Duodenal mucosa (tissue), 2 donors: ENCODE measurements around the gene KCNJ4.

ENCODE experiments used
- H3K27ac ChIP-seq: one replicate; pipeline ENCODE4 v1.7.0; 2013; ENCODE audit warnings: low read depth, low read length
- H3K27me3 ChIP-seq, 2 donors: one replicate each; pipeline ENCODE4 v1.7.0; 2013; ENCODE audit warnings: low read length in 2 of 2, control low read depth in 1 of 2; ENCODE audit not compliant: insufficient read depth in 2 of 2, control insufficient read depth in 1 of 2
- H3K36me3 ChIP-seq, 2 donors: one replicate each; pipeline ENCODE4 v1.7.0; 2013; ENCODE audit warnings: low read length in 2 of 2, control low read depth in 1 of 2; ENCODE audit not compliant: insufficient read depth in 2 of 2, control insufficient read depth in 1 of 2
- H3K4me1 ChIP-seq, 2 donors: one replicate each; pipeline ENCODE4 v1.7.0; 2013; ENCODE audit warnings: low read length in 2 of 2, control low read depth in 1 of 2; ENCODE audit not compliant: insufficient read depth in 2 of 2, control insufficient read depth in 1 of 2
- H3K4me3 ChIP-seq, 2 donors: one replicate each; pipeline ENCODE4 v1.7.0; 2013; ENCODE audit warnings: low read length in 2 of 2, low read depth in 1 of 2
- H3K9ac ChIP-seq, 2 donors: one replicate each; pipeline ENCODE4 v1.7.0; 2013; ENCODE audit warnings: low read length in 2 of 2, low read depth in 1 of 2
- H3K9me3 ChIP-seq, 2 donors: one replicate each; pipeline ENCODE4 v1.7.0; 2013; ENCODE audit warnings: low read length in 2 of 2, control low read depth in 1 of 2; ENCODE audit not compliant: control insufficient read depth in 1 of 2

Gene KCNJ4

DNA sequence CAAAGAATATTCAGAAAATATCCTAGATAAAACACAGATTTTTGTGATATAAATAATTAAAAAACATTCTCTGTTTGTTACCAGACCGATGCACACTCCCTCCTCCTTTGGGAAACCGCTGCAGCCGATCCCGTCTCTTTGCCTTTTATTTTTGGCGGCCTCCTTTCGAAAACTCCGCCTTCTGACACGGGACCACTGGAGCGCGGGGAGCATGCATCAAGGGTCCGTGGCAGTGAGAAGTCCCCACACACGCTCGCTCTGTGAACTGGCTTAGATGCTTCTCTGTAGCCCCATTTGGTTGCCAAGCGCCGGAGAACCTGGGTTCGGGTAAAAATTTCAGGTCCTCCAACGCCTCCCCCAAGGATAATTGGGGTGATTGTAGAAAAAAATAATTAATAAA, 34.1 kb upstream of the KCNJ4 start:
- H3K27ac ChIP-seq = no peak overlapping the region
- H3K36me3 ChIP-seq = peaks cover 73 to 93% of the 10 kb centered on the region in 2 donors
- H3K27me3 ChIP-seq = no peaks in the 10 kb centered on the region
- no peak overlapping the region for H3K9ac ChIP-seq
- no peak overlapping the region for H3K4me3 ChIP-seq
- no peaks in the 10 kb centered on the region for H3K9me3 ChIP-seq
- peaks cover 5 to 11% of the 10 kb centered on the region in 2 donors for H3K4me1 ChIP-seq

DNA sequence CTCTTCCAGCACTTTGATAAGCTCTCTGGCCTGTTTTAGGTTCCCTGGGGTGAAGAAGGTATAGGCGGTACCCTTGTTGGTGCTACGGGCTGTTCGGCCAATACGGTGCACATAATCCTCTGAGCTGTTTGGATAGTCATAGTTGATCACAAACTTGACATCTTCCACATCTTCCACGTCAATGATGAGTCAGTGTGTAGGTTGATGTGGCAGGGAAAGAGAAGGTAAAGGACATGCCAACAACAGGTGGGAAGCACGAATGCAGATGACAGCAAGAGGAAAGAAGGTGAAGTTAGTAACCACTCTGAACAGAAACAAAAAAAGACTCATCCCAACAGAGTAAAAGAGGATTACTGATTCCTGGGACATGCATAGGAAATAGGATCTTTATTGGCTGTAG, 32.9 kb upstream of the KCNJ4 start:
- Histone ChIP-seq H3K4me1 (peaks cover 5 to 11% of the 10 kb centered on the region in 2 donors), H3K36me3 (peaks cover 73 to 93% of the 10 kb centered on the region in 2 donors)

DNA sequence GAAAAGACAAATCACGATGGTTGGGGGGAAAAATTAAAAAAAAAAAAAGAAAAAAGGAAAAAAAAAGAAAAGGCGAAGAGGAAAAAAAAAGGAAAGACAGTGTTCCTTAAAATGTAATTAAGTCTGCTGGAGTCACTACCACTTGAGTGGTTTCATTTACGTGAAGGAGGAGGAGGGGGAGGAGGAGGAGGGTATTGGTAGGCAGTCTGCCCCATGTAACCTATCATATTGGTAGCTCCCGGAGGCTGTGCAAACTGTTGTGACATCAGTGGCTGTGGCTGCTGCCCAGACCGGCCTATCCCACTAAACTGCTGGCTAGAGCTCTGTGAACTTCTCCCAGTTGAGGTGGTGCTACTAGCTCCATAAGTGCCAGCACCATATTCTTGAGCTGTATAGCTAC, 30.8 kb upstream of the KCNJ4 start:
- H3K27me3 ChIP-seq = no peaks in the 10 kb centered on the region
- H3K36me3 ChIP-seq = peaks cover 79 to 96% of the 10 kb centered on the region in 2 donors
- no peak overlapping the region for H3K9ac ChIP-seq
- H3K4me3 ChIP-seq = no peak overlapping the region
- peaks cover 4 to 5% of the 10 kb centered on the region in 2 donors for H3K4me1 ChIP-seq
- no peaks in the 10 kb centered on the region for H3K9me3 ChIP-seq
- no peak overlapping the region for H3K27ac ChIP-seq

More for the DNA sequence above, 32.9 kb upstream of the KCNJ4 start:
- no peak overlapping the region for H3K4me3 ChIP-seq
- H3K27ac ChIP-seq = no peak overlapping the region
- H3K9me3 ChIP-seq = no peaks in the 10 kb centered on the region
- no peaks in the 10 kb centered on the region for H3K27me3 ChIP-seq
- H3K9ac ChIP-seq = no peak overlapping the region

DNA sequence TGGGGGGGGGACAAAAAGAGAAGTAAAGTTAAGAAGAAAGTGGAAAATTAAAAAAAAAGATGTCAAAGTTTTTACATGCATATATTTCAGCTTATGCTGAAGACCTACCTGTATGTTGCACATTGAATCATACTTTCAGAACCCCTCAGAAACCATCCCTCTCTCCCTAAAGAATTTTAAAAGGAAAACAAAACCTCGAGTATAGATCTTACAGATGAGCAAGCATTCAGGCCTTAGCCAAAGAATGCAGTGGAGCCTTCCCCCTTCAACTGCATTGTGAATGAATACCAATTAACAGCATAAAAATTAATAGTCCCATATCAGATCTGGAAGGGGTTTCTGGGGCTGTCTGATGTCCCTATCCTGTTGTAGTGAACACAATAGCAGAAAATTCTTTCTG, 29.2 kb upstream of the KCNJ4 start:
- Histone ChIP-seq H3K36me3 (peaks cover 65 to 87% of the 10 kb centered on the region in 2 donors), H3K27me3 (no peaks in the 10 kb centered on the region), H3K9ac (no peak overlapping the region), H3K9me3 (no peaks in the 10 kb centered on the region), H3K27ac (no peak overlapping the region), H3K4me3 (no peak overlapping the region), H3K4me1 (no peaks in the 10 kb centered on the region)

DNA sequence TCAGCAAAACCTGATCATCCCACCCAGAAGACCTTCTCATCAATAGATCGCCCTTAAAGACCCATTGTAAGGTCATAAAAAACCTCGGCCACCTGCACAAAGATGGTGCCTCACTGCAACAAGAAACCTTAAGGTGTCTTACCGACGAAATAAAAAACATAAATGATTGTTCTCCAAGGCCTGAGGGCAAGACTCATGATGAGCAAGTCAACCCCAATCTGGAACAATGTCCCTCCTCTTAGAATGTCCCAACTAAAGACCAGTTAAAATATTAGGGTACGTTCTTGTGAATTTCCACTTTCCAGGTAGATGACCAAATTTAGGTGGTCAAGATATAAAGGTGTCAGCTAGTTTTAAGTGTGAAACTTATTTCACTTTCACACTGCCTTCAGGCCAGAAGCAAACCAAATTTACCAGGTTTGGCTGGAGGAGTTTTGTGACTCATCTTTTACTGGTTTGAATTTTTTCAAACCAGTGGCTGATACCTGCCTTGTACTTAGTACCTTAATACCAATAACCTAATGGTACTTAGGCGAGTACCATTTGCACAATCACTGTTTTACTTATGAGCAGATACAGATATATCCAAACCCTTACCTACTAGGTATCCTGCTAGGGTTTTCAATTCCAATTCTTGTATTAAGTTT, 27.8 kb upstream of the KCNJ4 start:
- Histone ChIP-seq H3K9me3 (no peaks in the 10 kb centered on the region), H3K4me3 (no peak overlapping the region), H3K36me3 (peaks cover 51 to 73% of the 10 kb centered on the region in 2 donors), H3K9ac (no peak overlapping the region), H3K4me1 (no peaks in the 10 kb centered on the region), H3K27me3 (no peaks in the 10 kb centered on the region), H3K27ac (no peak overlapping the region)

DNA sequence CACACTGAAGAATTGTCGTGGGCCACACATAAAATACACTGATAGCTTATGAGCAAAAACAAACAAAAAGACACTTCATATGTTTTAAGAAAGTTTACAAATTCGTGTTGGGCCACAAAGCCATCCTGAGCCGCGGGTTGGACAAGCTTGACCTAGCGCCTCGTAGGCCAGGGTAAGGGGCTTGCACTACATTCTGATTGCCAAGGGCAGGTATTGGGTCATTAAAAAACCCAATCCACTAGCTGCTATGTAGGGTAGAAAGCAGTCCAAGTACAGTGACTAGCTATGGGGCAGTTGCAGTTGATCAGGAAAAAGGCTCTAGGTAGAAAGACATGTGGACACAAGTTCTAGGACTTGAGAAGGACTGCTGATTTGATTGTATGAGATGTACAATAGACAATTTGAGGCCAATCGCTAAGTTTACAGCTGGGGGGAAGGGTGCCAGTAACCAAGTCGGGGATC, 26.9 kb upstream of the KCNJ4 start:
- H3K9ac ChIP-seq = no peak overlapping the region
- H3K36me3 ChIP-seq = peaks cover 46 to 65% of the 10 kb centered on the region in 2 donors
- no peaks in the 10 kb centered on the region for H3K9me3 ChIP-seq
- H3K27me3 ChIP-seq = no peaks in the 10 kb centered on the region
- H3K4me3 ChIP-seq = no peak overlapping the region
- no peaks in the 10 kb centered on the region for H3K4me1 ChIP-seq
- H3K27ac ChIP-seq = no peak overlapping the region

DNA sequence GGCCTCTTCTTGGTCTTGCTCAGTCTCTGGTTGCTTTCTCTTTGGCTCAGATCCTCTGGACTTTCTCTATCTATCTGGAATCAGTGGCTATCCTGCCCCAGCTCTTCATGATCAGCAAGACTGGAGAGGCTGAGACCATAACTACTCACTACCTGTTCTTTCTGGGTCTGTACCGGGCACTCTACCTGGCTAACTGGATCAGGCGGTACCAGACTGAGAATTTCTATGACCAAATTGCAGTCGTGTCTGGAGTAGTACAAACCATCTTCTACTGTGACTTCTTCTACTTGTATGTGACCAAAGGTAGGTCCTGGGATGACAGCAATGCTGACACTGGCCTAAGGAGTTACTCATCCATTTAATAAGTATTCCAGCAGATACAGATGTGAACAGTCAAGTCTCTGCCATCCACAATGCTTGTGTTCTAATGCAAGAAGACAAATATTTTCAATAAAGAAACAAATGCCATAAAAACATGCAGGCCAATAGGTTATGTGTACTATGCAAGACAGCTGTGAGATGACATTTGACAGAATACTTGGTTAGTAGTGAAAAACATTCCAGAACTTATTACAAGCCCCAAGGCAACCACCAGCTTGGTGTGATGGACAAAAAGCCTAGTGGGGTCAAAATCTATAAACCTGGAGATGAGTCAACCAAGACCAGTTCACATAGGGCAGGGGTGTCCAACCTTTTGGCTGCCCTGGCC, 26.3 kb upstream of the KCNJ4 start:
- no peak overlapping the region for H3K27ac ChIP-seq
- peaks cover 43 to 59% of the 10 kb centered on the region in 2 donors for H3K36me3 ChIP-seq
- no peaks in the 10 kb centered on the region for H3K4me1 ChIP-seq
- no peaks in the 10 kb centered on the region for H3K27me3 ChIP-seq
- H3K9me3 ChIP-seq = no peaks in the 10 kb centered on the region
- H3K4me3 ChIP-seq = no peak overlapping the region
- H3K9ac ChIP-seq = no peak overlapping the region

DNA sequence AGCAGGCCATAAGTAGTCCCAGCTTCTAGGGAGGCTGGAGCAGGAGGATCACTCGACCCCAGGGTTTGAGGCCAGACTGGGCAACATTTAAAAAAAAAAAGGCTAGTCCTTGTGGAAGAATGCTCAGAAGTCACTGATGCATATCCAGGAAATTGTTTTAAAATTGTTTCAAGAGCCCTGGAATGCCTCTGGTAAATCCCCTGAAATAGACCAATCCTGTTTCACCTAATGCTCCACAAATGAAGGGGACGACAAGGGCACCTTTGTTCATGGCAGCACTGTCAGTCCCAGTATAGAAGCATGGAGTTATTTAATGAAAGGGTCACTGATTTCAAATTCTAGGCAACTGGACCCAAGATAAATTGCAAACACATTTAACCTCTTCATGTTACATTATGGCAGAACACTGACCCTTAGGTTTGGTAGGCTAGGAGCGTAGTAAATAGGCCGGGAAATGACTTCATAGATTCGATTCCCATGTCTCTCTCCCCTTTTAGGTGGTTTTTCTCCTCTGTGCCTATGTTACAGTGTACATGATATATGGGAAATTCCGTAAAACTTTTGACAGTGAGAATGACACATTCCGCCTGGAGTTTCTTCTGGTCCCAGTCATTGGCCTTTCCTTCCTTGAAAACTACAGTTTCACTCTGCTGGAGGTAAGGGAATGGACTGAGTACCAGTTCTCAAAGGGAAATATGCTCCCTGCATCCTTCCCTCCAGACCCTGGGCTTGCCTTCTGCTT, 24.3 kb upstream of the KCNJ4 start:
- no peaks in the 10 kb centered on the region for H3K9me3 ChIP-seq
- H3K4me1 ChIP-seq = no peaks in the 10 kb centered on the region
- no peak overlapping the region for H3K4me3 ChIP-seq
- H3K27ac ChIP-seq = no peak overlapping the region
- H3K27me3 ChIP-seq = no peaks in the 10 kb centered on the region
- no peak overlapping the region for H3K9ac ChIP-seq
- peaks cover 31 to 41% of the 10 kb centered on the region in 2 donors for H3K36me3 ChIP-seq

DNA sequence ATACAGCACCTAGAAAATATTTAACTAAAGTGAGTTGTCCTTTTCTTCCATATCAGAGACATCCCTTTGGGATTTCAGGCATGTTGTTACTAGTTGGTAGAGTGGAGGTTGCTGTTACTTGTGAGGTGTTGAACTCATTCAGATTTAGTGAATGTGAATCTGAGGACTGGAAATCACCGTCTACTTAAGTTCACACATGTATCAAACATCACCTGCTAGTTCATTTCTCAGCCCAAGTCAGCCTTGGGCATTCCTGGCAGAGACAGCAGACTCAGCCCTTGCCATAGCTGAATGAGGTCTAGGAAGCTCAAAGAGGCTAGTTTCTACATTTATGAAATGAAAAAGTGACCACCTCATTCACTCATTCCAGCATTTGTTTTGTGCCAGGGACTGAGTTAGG, 22.6 kb upstream of the KCNJ4 start:
- Histone ChIP-seq H3K36me3 (peaks cover 15 to 25% of the 10 kb centered on the region in 2 donors), H3K27ac (no peak overlapping the region), H3K9me3 (no peaks in the 10 kb centered on the region), H3K4me3 (no peak overlapping the region), H3K9ac (no peak overlapping the region), H3K27me3 (no peaks in the 10 kb centered on the region), H3K4me1 (no peaks in the 10 kb centered on the region)

DNA sequence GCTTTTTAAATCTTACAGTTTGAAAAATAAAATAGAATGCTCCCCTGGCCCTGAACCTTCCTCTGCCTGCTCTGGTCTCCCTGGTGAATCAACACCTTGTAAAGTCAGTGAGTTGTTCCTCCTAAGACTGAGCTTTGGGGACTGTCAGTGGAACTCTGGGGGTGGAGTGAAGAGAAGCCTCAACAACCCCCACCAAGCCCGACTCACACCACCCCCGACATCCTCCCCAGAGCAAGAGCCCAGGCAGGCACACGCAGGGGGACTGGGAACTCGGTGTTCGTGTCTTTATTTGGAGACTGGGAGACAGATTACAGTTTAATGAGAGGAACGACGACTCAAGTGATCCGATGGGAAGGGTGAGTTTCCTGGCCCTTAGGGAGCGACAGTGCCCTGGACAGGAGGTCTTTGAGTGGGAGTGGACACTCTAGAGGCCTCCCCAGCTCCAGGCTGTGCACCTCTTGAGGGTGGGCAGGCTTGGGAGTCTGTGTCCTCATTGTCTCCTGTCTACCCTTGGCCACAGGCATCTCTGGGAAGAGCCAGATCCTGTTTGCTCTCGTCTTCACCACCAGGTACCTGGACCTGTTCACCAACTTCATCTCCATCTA, 19.1 kb upstream of the KCNJ4 start:
- H3K36me3 ChIP-seq = no peaks in the 10 kb centered on the region
- no peak overlapping the region for H3K9ac ChIP-seq
- no peak overlapping the region for H3K4me3 ChIP-seq
- H3K9me3 ChIP-seq = no peaks in the 10 kb centered on the region
- H3K27me3 ChIP-seq = no peaks in the 10 kb centered on the region
- no peak overlapping the region for H3K27ac ChIP-seq
- no peaks in the 10 kb centered on the region for H3K4me1 ChIP-seq
